Adipose tissue (tissue), 3 donors: ENCODE results near the gene FRMD5. TPM values are rescaled to one million over a fixed set of nuclear protein-coding genes. Genes with fewer than 3 reads are reported as not detected.

Experiments used
- polyA plus RNA-seq, 3 donors: library from polyadenylated mRNA; stranded (reverse); fragments of 200-250 nt; gene quantifications; one replicate each; pipeline ENCODE4 v1.2.3, GENCODE V29; 2013
- donor health status: healthy with polysubstance abuse.
- donor health status: Bipolar disorder and iron deficiency.
- donor health status: healthy.

Gene FRMD5
- polyA plus RNA-seq, 3 donors: 0.05 to 0.12 (median 0.11) TPM

Other genes starting within 250 kb of the FRMD5 start
- 10 to 100 TPM; 14.5 to 48.1 (median 21.0) TPM for gene GOLM2, start 93.4 kb upstream of the FRMD5 start, polyA plus RNA-seq
- gene CTDSPL2, start 232.4 kb upstream of the FRMD5 start, polyA plus RNA-seq: 1 to 10 TPM; 3.8 to 9.3 (median 8.6) TPM